GM12891 (cell line): ENCODE measurements around the gene DOCK2.
"Not testable (repeated sequence)": the region's sequence is repeated elsewhere in the genome, so short reads cannot be mapped to it uniquely, and the experiment has no call there.

Experiments
- DNase-seq: peaks from one replicate; pipeline ENCODE4 v3.0.0; 2011; ENCODE audit warnings: low spot score; ENCODE audit not compliant: insufficient read length
- FAIRE-seq: peaks from 2 replicates; lab custom pipeline; 2011; peaks lifted over from hg19 to GRCh38; lab: Jason Lieb, UNC
- PAX5 ChIP-seq: IDR thresholded peaks from 2 replicates; pipeline ENCODE4 v1.6.1; 2011; ENCODE audit warnings: low read length, moderate library complexity, mild to moderate bottlenecking; ENCODE audit not compliant: insufficient read depth, severe bottlenecking
- POLR2A ChIP-seq: IDR thresholded peaks from 2 replicates; pipeline ENCODE4 v1.6.1; 2011; ENCODE audit warnings: low read depth, low read length, control low read depth
- POLR2AphosphoS5 ChIP-seq: IDR thresholded peaks from 2 replicates; pipeline ENCODE4 v1.6.1; 2011; ENCODE audit warnings: low read depth, low read length, control low read depth
- POU2F2 ChIP-seq: IDR thresholded peaks from 2 replicates; pipeline ENCODE4 v1.6.1; 2011; ENCODE audit warnings: low read depth, mild to moderate bottlenecking, control low read depth, low read length, moderate library complexity
- SPI1 ChIP-seq: IDR thresholded peaks from 2 replicates; pipeline ENCODE4 v1.6.1; 2011; ENCODE audit warnings: low read depth, low read length, control low read depth
- TAF1 ChIP-seq: IDR thresholded peaks from 2 replicates; pipeline ENCODE4 v1.6.1; 2011; ENCODE audit warnings: low read depth, low read length, control low read depth

DOCK2 gene

DNA sequence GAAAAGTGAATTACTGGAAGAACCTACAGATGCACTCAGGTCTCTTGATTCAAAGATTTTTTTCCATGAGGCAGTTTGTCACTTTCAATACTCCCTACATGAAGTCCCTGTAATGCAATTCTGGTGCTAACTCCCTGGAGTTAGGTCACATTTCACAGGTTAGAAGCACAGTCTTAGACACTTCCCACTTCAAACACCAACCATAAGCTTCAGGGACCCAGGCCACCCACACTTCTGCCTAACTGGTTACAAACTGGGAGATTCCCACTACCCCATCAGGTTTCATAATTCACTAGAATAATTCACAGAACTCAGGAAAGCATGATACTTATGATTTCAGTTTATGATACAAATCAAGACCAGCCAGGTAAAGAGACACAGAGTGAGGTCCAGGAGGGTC, 439.7 kb downstream of the DOCK2 start:
- no peak for FAIRE-seq
- TF ChIP-seq POU2F2 (no peak), PAX5 (no peak), POLR2AphosphoS5 (no peak)
- DNase-seq, result no peak

DNA sequence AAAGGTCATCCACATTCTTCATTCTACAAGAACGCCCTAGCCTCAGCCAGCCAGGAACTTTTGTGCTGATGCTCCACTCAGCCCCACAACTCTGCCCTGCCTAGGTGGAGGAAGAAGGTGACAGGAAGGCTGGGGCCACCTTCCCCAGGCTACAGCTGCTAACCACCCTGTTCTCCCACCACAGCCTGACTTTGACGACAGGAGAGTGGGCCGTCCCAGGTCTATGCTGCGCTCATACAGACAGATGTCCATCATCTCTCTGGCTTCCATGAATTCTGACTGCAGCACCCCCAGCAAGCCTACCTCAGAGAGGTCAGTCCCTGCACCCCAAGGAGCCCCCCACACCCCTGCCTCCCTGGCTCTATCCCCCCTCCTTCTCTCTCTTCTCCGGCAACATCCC, 440.5 kb downstream of the DOCK2 start:
- FAIRE-seq (no peak), DNase-seq (no peak)
- TF ChIP-seq POLR2A, result no peak
- TF ChIP-seq POU2F2, result no peak
- no peak for TF ChIP-seq SPI1
- no peak for TF ChIP-seq PAX5

DNA sequence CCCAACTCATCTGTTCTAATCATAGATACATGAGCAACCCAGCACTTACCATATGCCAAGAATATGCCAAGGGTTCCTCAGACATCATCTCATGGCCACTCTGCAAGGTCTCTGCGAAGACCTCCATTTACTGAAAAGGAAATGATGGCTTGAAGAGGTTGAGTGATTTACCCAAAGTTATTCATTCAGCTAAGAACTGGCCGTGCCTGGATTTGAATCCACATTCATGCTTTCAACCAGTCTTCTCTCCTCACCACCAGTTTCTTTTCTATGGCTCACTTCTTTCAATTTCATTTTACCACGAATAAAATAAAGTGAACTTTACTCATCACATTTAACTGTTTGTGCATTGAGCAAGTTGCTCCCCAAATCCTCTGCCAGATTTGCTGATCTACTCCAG, 441.4 kb downstream of the DOCK2 start:
- DNase-seq, result no peak
- no peak for TF ChIP-seq POLR2AphosphoS5
- no peak for TF ChIP-seq POU2F2
- TF ChIP-seq SPI1, result no peak
- TF ChIP-seq POLR2A, result no peak
- no peak for TF ChIP-seq PAX5
- no peak for TF ChIP-seq TAF1
- FAIRE-seq, result no peak

DNA sequence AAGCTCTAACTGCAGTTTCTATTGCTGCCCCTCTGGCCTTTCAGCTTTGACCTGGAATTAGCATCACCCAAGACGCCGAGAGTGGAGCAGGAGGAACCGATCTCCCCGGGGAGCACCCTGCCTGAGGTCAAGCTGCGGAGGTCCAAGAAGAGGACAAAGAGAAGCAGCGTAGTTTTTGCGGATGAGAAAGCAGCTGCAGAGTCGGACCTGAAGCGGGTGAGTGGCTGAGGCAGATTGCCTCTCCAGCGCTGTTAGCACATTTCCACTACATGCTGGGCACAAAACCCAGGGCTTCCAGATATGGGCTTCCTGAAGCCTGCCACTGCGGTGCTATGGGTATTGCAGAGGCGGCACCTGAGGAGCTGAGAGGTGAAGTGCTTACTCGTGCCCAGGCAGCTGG, 441.9 kb downstream of the DOCK2 start:
- no peak for FAIRE-seq

GRCh38 chr5:170080217-170080616, 443.1 kb downstream of the DOCK2 start:
- no peak for DNase-seq
- no peak for TF ChIP-seq PAX5
- no peak for TF ChIP-seq POLR2AphosphoS5
- TF ChIP-seq SPI1, result no peak
- no peak for TF ChIP-seq POLR2A
- no peak for TF ChIP-seq POU2F2
- no peak for TF ChIP-seq TAF1
- no peak for FAIRE-seq

More for the DNA sequence above, 441.9 kb downstream of the DOCK2 start:
- TF ChIP-seq POLR2AphosphoS5 (no peak), SPI1 (no peak), TAF1 (no peak), POU2F2 (no peak), PAX5 (no peak), POLR2A (no peak)
- no peak for DNase-seq

GRCh38 chr5:170080786-170081445, 443.8 kb downstream of the DOCK2 start:
- no peak for TF ChIP-seq SPI1
- TF ChIP-seq POU2F2, result no peak
- no peak for FAIRE-seq
- DNase-seq, result no peak

GRCh38 chr5:170081616-170082015, 444.5 kb downstream of the DOCK2 start:
- FAIRE-seq (no peak), DNase-seq (no peak)
- no peak for TF ChIP-seq SPI1
- TF ChIP-seq TAF1, result no peak
- no peak for TF ChIP-seq POLR2AphosphoS5
- TF ChIP-seq POLR2A, result no peak
- no peak for TF ChIP-seq PAX5
- TF ChIP-seq POU2F2, result no peak

DNA sequence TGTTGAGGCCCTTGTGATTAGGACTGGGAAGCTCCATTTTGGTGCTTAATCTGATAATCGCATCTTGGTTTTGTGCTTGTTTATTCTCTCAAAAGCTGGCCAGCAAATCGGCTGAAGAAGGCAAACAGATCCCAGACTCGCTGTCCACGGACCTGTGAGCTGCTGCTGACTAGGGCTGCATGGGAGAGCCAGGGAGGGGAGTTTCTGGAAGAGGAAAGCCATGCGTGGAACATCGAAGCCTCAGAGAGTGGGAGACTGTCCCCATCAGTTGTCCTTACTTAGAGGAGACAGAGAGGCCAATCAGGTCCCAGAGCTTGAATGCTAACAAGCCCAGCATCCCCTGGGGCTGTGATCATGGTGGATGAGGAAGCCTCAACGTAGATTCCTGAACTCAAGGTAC, 445.6 kb downstream of the DOCK2 start:
- FAIRE-seq (no peak), DNase-seq (no peak)
- TF ChIP-seq POLR2AphosphoS5, result no peak
- TF ChIP-seq TAF1, result no peak
- TF ChIP-seq PAX5, result no peak
- TF ChIP-seq SPI1, result no peak
- no peak for TF ChIP-seq POU2F2
- TF ChIP-seq POLR2A, result no peak

DNA sequence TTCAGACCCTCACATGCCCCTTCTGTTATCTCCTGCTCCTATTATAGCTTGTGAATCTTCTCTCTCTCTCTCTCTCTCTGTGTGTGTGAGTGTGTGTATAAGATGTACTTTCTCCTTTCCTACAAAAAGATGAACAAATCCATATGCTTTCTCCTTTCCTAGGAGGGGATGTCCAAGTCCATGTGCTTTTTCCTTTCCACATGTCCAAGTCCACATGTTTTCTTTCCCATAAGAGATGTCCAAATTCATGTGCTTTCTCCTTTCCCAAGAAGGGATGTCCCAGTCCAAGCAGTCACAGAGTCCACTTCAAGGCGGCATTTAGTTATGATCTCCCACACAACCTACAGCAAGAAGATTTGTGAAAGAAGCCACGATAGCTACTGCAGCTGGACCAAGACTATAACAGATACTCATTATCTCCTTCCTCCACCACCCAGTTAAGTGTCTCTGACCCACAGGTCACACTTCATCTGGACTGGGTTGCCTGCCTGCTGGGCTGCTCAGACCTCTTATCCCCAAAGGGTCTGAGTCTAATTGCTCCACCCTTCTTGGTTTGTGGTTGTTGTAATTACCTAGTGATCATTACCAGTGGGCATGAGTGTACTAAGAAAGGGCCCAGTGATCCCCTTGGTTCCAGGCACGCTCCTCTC, 450.2 kb downstream of the DOCK2 start:
- TF ChIP-seq POLR2AphosphoS5 (no peak), TAF1 (no peak), PAX5 (no peak), POLR2A (no peak), SPI1 (no peak), POU2F2 (no peak)
- FAIRE-seq (no peak), DNase-seq (no peak)

DNA sequence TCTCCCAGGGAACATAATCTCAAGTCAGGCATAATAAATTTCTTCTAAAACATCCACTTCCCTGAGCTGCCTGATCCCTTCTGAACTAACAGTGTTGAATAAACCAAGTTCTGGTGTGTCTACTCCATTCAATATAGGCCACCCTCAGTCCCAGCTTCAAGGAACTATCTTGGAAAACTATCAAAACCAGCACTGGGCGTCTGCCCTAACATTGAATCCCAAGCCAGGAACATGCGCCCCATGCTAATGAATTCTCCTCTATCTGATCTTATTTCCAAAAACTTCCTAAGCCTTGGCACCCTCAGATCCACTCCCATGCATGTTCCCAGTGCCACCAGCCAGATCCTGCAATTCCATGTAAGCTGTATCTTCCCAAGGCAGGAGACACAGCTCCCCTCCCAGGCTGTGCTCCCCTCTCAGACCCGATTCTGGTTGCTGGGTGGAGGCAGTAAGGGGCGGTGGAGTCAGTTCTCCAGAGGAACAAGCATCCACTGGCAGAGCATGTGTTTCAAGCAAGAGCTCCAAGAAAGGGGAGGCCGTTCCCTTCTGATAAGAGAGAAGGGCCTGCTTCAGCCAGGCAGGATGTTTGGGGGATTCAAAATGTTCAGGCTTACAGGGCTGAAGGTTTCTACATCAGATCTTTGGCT, 455.5 kb downstream of the DOCK2 start:
- TF ChIP-seq SPI1 (no peak), TAF1 (no peak), POU2F2 (no peak), PAX5 (no peak), POLR2AphosphoS5 (no peak), POLR2A (no peak)
- DNase-seq (no peak), FAIRE-seq (no peak)

GRCh38 chr5:170094329-170094728, 457.3 kb downstream of the DOCK2 start:
- FAIRE-seq, DNase-seq: not testable (repeated sequence)
